Measurements from ENCODE around the gene CCDC13.

GRCh38 chr3:42733501-42734262 lies 39.4 kb downstream of the CCDC13 start:
- TF ChIP-seq EZH2phosphoT487 (IDR thresholded peaks at IDR 0.05; ENCODE audit: insufficient read depth, low read depth) (no peak), EZH2 (IDR thresholded peaks at IDR 0.05; ENCODE audit: insufficient read depth, poor library complexity, severe bottlenecking) (no peak)

Data from GM23248 (cell line).